Endodermal cell (in vitro differentiated cells): ENCODE measurements around the gene ENAM. TPM values are rescaled to one million over a fixed set of nuclear protein-coding genes. Genes with fewer than 3 reads are reported as not detected.

Experiments used
- DNase-seq: peaks from one replicate; pipeline ENCODE4 v3.0.0-alpha.2; 2017
- H3K27ac ChIP-seq: 2 replicates; pipeline ENCODE4 v1.5.1; 2013; ENCODE audit warnings: mild to moderate bottlenecking, low read depth, low read length, moderate library complexity
- H3K27me3 ChIP-seq: 2 replicates; pipeline ENCODE4 v1.6.1; 2013; ENCODE audit warnings: mild to moderate bottlenecking, low read length, moderate library complexity; ENCODE audit not compliant: insufficient read depth, control insufficient read depth, poor library complexity, severe bottlenecking
- H3K36me3 ChIP-seq: 2 replicates; pipeline ENCODE4 v1.7.0; 2013; ENCODE audit warnings: mild to moderate bottlenecking, low read length, moderate library complexity; ENCODE audit not compliant: control insufficient read depth, insufficient read depth
- H3K4me1 ChIP-seq: one replicate; pipeline ENCODE4 v1.7.0; 2013; ENCODE audit warnings: low read length; ENCODE audit not compliant: control insufficient read depth, insufficient read depth
- H3K4me3 ChIP-seq: 2 replicates; pipeline ENCODE4 v1.5.1; 2013; ENCODE audit warnings: mild to moderate bottlenecking, low read length, moderate library complexity
- H3K9ac ChIP-seq: 2 replicates; pipeline ENCODE4 v1.6.1; 2013; ENCODE audit warnings: mild to moderate bottlenecking, low read length, moderate library complexity; ENCODE audit not compliant: poor library complexity, severe bottlenecking; ENCODE audit errors: extremely low read depth
- H3K9me3 ChIP-seq: 2 replicates; pipeline ENCODE4 v1.6.1; 2013; ENCODE audit warnings: mild to moderate bottlenecking, low read length, moderate library complexity; ENCODE audit not compliant: control insufficient read depth
- H3K27ac Mint-ChIP-seq: 2 replicates; pipeline ENCODE4 v1.8.0; 2020; ENCODE audit warnings: mixed read lengths
- H3K27me3 Mint-ChIP-seq: 2 replicates; pipeline ENCODE4 v1.8.0; 2021; ENCODE audit warnings: mild to moderate bottlenecking, mixed read lengths; ENCODE audit not compliant: insufficient read depth
- H3K36me3 Mint-ChIP-seq: 2 replicates; pipeline ENCODE4 v1.8.0; 2020; ENCODE audit warnings: low read depth, mixed read lengths
- H3K4me1 Mint-ChIP-seq: 2 replicates; pipeline ENCODE4 v1.8.0; 2020; ENCODE audit warnings: mixed read lengths
- H3K4me3 Mint-ChIP-seq: 2 replicates; pipeline ENCODE4 v1.8.0; 2020; ENCODE audit warnings: mild to moderate bottlenecking, moderate library complexity, mixed read lengths
- H3K9me3 Mint-ChIP-seq: 2 replicates; pipeline ENCODE4 v1.8.0; 2020; ENCODE audit warnings: mild to moderate bottlenecking, mixed read lengths
- CTCF ChIP-seq: fragments of 200-600 bp; sonication (generic); conservative IDR thresholded peaks from 2 replicates; pipeline ENCODE4 v1.5.0; 2021; ENCODE audit warnings: antibody characterized with exemption, mild to moderate bottlenecking
- WGBS, 2 experiments: methylation state at CpG; one replicate each; pipeline versions ENCODE4 v1.1.5 to v1.1.7; 2013; ENCODE audit warnings: missing lambda C conversion rate in 2 of 2, mixed read lengths in 1 of 2; ENCODE audit not compliant: insufficient coverage in 1 of 2, insufficient read length in 1 of 2; 5-methylcytosine and 5-hydroxymethylcytosine counted together
- total RNA-seq, 2 donors: library from RNA; stranded (reverse); fragmentation: NEBNext Ultra II Directional in 1 of 2; extraction: Animal tissue kit (Norgen Biotek cat#: 25700) in 1 of 2; gene quantifications; 2 replicates in 1 of 2; 3 replicates in 1 of 2; pipeline ENCODE4 v1.2.1, GENCODE V29; 2021

Gene ENAM
- total RNA-seq, 2 donors from 2014 or later, result not detected

GRCh38 chr4:70591955-70592582 is 36.5 kb upstream of the ENAM start, which contains the start of gene AMBN:
Gene AMBN (plus strand): TSS chr4:70592256. CDS start chr4:70592359, 103 bp downstream.
- no peak within 1 kb of the TSS for H3K4me3 ChIP-seq
- H3K36me3 ChIP-seq, result no peaks in the 10 kb centered on the region
- Mint-ChIP-seq H3K4me1 (peaks cover 7% of the 10 kb centered on the region), H3K9me3 (no peaks in the 10 kb centered on the region), H3K27me3 (no peaks in the 10 kb centered on the region), H3K4me3 (no peak within 1 kb of the TSS), H3K36me3 (no peaks in the 10 kb centered on the region), H3K27ac (no peak within 1 kb of the TSS)
- no peaks in the 10 kb centered on the region for H3K27me3 ChIP-seq
- 91 to 100% methylated on average over 4 to 5 of the region's 5 CpGs for WGBS, 2 experiments
- no peaks in the 10 kb centered on the region for H3K9me3 ChIP-seq
- H3K9ac ChIP-seq, result no peak within 1 kb of the TSS
- DNase-seq, result no peak
- H3K4me1 ChIP-seq, result peaks cover 3% of the 10 kb centered on the region
- H3K27ac ChIP-seq, result no peak within 1 kb of the TSS
- no peak for TF ChIP-seq CTCF

- Mint-ChIP-seq H3K27me3 (no peaks in the 10 kb centered on the region), H3K4me3 (no peak overlapping the region)
These were observed 34.3 kb upstream of the ENAM start for GRCh38 chr4:70594196-70594595.

GRCh38 chr4:70600305-70600704 is 28.2 kb upstream of the ENAM start:
- Mint-ChIP-seq H3K36me3 (no peaks in the 10 kb centered on the region), H3K27me3 (no peaks in the 10 kb centered on the region), H3K4me3 (no peak overlapping the region), H3K27ac (no peak overlapping the region), H3K4me1 (peaks cover 2% of the 10 kb centered on the region), H3K9me3 (no peaks in the 10 kb centered on the region)
- H3K9ac ChIP-seq, result no peak overlapping the region
- no peaks in the 10 kb centered on the region for H3K36me3 ChIP-seq
- H3K9me3 ChIP-seq, result no peaks in the 10 kb centered on the region
- TF ChIP-seq CTCF, result no peak
- no peak for DNase-seq
- H3K27me3 ChIP-seq, result no peaks in the 10 kb centered on the region
- no peak overlapping the region for H3K27ac ChIP-seq
- 97 to 100% methylated on average over 3 of the region's 3 CpGs for WGBS, 2 experiments
- no peak overlapping the region for H3K4me3 ChIP-seq
- H3K4me1 ChIP-seq, result no peaks in the 10 kb centered on the region

More at GRCh38 chr4:70594196-70594595, 34.3 kb upstream of the ENAM start:
- Histone ChIP-seq H3K36me3 (no peaks in the 10 kb centered on the region), H3K9ac (no peak overlapping the region), H3K4me3 (no peak overlapping the region), H3K9me3 (no peaks in the 10 kb centered on the region), H3K4me1 (peaks cover 3% of the 10 kb centered on the region), H3K27ac (no peak overlapping the region), H3K27me3 (no peaks in the 10 kb centered on the region)
- DNase-seq, result no peak
- H3K9me3 Mint-ChIP-seq, result no peaks in the 10 kb centered on the region
- no peak overlapping the region for H3K27ac Mint-ChIP-seq
- H3K4me1 Mint-ChIP-seq, result peaks cover 7% of the 10 kb centered on the region
- H3K36me3 Mint-ChIP-seq, result no peaks in the 10 kb centered on the region
- TF ChIP-seq CTCF, result no peak
